Astrocyte of the hippocampus (primary cell): ENCODE results near the gene LRRC27.
A peak's percentile ranks its signal among the peaks of the same experiment; 100 is the strongest.

Experiments used
- DNase-seq: peaks from one replicate; pipeline ENCODE4 v3.0.0; 2011; ENCODE audit warnings: low read depth, low spot score

The LRRC27 gene

GRCh38 chr10:132401401-132402118 lies 69.6 kb downstream of the LRRC27 start:
- DNase-seq, result no peak

- no peak for DNase-seq
Measured at GRCh38 chr10:132402781-132403241, 70.8 kb downstream of the LRRC27 start.

- DNase-seq, result no peak
Measured at GRCh38 chr10:132403511-132404168, 71.6 kb downstream of the LRRC27 start.

- no peak for DNase-seq
Measured at GRCh38 chr10:132404169-132404880, 72.3 kb downstream of the LRRC27 start.

- no peak for DNase-seq
Measured at GRCh38 chr10:132404911-132405462, 73.0 kb downstream of the LRRC27 start.

GRCh38 chr10:132405463-132405991 lies 73.5 kb downstream of the LRRC27 start:
- no peak for DNase-seq

DNA sequence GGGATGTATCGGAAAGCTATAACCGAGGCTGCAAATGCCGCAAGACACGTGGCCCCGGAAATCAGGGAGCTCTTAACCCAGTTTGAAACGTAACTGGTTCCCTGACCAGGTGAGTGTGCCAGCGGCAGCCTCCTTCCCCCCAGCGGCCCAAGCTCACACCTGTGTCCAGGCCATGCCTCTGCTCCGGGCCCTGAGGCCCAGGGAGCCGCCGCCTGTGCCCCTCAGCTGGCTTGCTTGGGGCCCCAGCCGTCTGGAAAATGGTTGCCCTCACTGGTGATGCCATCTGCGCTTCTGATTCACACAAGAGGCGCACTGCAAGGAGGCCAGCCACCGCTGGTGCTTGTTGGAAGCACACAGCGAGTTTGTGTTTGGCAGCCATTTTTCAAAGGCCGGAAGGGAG lies 74.2 kb downstream of the LRRC27 start:
- no peak for DNase-seq

GRCh38 chr10:132406750-132407149 lies 74.8 kb downstream of the LRRC27 start:
- DNase-seq, result no peak

GRCh38 chr10:132407243-132407746 lies 75.3 kb downstream of the LRRC27 start:
- no peak for DNase-seq

DNA sequence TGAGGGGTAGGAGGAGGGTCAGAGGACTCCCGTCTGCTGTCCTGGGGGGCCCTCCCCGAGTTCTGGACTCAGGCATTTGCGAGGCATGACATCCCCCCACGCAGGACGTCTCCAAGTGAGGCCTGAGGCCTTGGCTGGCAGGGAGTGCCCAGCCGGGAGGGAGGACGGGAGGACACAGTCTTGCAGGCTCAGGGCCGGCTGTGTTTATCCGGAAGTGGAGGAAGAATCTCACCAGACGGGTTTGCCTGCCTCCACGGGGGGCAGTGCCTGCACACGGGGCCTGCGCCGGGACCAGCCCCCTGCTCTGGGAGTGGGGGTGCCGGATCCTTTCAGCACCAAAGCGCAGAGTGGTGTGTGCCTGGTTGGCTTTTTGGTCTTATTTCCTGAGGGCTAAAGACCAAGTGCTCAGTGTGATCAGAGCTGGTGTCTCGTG lies 75.9 kb downstream of the LRRC27 start:
- DNase-seq, result no peak

GRCh38 chr10:132408367-132408781 lies 76.4 kb downstream of the LRRC27 start:
- DNase-seq, result no peak

GRCh38 chr10:132408823-132409666 lies 77.1 kb downstream of the LRRC27 start:
- no peak for DNase-seq

GRCh38 chr10:132409667-132410028 lies 77.7 kb downstream of the LRRC27 start:
- no peak for DNase-seq

GRCh38 chr10:132410056-132410778 lies 78.2 kb downstream of the LRRC27 start:
- DNase-seq, result no peak

DNA sequence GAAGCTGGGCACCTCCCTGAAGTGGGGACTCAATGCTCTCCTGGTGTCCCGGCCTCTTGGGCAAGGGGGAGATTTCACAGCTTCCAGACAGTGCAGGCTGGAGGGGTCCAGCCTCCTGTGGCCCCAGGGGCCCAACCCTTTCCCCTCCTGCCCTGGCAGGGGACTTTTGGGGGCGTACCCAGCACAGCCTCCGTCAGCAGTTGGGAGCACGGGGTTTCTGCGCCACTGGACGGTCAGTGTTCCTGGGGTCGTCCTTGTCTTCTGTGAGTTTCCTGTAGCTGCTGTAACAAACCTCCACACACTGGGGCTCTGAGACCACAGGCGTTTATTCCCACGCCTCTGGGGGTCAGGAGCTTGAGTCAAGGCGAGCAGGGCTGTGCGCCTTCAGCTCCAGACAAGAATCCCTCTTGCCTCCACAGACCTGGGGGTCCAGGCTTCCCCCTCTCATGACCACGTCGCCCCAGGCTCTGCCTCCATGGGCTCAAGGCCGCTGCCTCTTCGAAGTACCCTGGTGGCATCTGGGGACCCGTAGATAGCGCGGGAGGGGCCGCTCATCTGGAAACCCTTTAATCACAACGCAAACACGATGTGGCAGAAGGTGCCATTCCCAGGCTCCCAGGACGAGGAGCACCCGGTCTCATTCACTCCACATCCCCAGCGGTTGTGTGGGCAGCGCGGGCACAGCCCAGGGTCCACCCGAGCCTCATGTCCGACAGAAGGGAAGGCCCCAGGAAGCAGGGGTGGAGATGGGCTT lies 79.0 kb downstream of the LRRC27 start:
- no peak for DNase-seq

DNA sequence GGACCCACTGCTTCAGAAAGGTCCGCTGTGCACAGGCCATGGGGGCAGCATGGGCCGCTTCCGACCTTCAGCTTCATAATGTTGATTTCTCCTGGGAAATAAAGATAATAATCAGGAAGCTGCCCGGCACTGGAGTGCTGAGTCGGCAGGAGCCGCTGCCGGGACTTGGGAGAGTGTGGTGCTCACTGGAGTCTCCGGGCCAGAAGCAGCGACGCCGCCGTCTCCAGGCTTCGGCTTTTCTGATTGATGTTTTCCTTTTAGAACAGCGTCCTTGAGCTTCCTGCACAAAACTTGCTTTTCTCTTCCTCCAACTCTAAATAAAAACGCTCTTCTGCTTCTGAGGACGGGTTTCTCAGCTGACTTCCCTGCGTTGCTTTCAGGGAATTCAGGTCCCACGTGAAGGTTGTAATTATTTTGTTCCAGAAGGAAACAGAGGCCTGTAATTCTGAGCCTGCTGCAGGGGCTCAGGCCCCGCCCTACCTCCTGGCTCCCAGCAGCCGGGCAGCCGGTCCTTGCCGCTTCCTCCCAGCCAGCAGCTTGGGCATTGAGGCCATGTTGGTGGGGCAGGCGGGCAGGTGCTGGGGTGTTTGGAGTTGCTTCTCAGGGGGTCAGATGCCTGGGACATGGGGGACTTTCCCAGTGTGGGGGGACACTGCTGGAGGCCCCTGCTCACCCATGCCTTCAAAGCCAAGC lies 79.7 kb downstream of the LRRC27 start:
- DNase-seq, result peak; percentile 53

DNA sequence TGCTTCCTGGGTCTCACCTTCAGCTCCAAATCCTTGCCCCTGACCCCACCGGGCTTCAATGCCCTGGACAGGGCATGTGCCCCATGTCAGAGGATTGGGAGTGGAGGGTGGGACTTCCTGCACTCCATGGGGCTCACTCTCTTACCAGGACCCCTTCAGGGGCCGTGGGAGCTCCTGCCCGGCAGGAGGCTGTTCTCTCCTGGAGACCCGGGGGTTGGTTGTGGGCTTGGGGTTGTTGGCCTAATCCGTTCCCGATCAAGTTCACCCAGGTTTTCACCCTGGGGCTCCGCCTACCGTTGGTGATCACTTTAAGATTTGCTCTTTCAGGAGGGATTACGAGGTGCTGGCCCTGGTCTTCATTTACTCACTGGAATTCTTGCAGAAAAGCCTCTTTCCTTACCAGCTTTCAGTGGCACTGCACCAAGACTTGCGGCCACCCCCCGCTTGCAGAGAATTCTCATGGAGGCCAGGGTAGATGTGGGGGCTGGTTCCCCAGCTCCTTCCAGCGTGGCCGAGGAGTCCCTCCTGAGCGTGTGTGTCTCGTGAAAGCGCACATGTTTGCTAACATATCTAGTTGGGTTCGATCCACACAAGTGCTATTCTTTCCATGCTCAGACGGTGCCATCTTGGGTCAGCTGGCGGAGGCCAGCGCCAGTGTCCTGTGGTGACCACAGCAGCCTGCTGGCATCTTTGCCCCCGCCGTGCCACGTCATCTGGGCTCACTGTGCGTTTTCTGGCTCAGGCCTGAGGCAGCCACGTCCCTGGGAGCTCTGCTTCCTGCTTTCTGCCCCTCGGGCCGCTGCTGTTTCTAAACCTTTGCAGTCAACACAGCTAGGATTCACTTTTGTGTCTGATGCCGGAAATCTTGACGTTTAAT lies 80.6 kb downstream of the LRRC27 start:
- DNase-seq, result no peak
